Activated naive CD8-positive, alpha-beta T cell treated with anti-CD3 and anti-CD28 coated beads for 36 hours (primary cell): Measurements from ENCODE around the gene OPCML. TPM values are rescaled to one million over a fixed set of nuclear protein-coding genes. Genes with fewer than 3 reads are reported as not detected.

ENCODE experiments used
- DNase-seq: peaks from one replicate; pipeline ENCODE4 v3.0.0; 2021
- H3K27ac Mint-ChIP-seq: one replicate; pipeline ENCODE4 v1.8.0; 2022; ENCODE audit warnings: mild to moderate bottlenecking, moderate library complexity, mixed read lengths
- H3K27me3 Mint-ChIP-seq: one replicate; pipeline ENCODE4 v1.8.0; 2022; ENCODE audit warnings: mild to moderate bottlenecking, mixed read lengths
- H3K36me3 Mint-ChIP-seq: one replicate; pipeline ENCODE4 v1.8.0; 2021; ENCODE audit warnings: mild to moderate bottlenecking, mixed read lengths
- H3K4me1 Mint-ChIP-seq: one replicate; pipeline ENCODE4 v1.8.0; 2021; ENCODE audit warnings: mixed read lengths
- H3K4me3 Mint-ChIP-seq: one replicate; pipeline ENCODE4 v1.8.0; 2022; ENCODE audit warnings: mild to moderate bottlenecking, moderate library complexity, mixed read lengths
- H3K9me3 Mint-ChIP-seq: one replicate; pipeline ENCODE4 v1.8.0; 2022; ENCODE audit warnings: mixed read lengths
- total RNA-seq, 2 experiments: library from RNA; stranded (reverse); gene quantifications; one replicate each; pipeline ENCODE4 v1.2.3, GENCODE V29; 2021

The OPCML gene
- total RNA-seq, 2 experiments from 2014 or later: not detected

- Mint-ChIP-seq H3K36me3 (no peaks in the 10 kb centered on the region), H3K4me1 (no peaks in the 10 kb centered on the region), H3K9me3 (no peaks in the 10 kb centered on the region), H3K27ac (no peak overlapping the region), H3K4me3 (no peak overlapping the region), H3K27me3 (no peaks in the 10 kb centered on the region)
- no peak for DNase-seq
These were observed 10.8 kb downstream of the OPCML start for GRCh38 chr11:133521502-133521901.

- Mint-ChIP-seq H3K27ac (no peak overlapping the region), H3K36me3 (no peaks in the 10 kb centered on the region), H3K27me3 (no peaks in the 10 kb centered on the region), H3K4me3 (no peak overlapping the region), H3K9me3 (no peaks in the 10 kb centered on the region), H3K4me1 (no peaks in the 10 kb centered on the region)
- no peak for DNase-seq
These were observed 11.6 kb downstream of the OPCML start for GRCh38 chr11:133520707-133521106.

DNA sequence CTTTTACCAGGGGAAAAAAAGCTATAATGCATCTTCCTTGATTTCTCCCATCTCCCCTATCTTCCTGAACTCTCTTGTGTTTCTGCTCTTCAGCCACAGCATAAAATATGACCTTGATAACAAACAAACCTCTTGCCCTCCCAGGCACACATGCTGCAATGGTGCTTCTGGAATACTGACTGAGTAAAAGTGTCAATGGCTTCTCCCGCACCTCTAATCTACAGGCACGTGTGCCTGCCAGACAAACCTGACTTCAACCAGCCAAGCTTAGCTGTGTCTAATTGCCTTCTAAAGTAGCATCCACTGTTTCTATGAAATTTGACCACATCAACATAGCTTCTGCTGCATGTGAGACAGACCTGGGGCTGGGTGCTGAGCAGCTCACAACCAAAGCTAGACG, 12.7 kb downstream of the OPCML start:
- no peak overlapping the region for H3K27ac Mint-ChIP-seq
- H3K4me1 Mint-ChIP-seq: no peaks in the 10 kb centered on the region
- no peaks in the 10 kb centered on the region for H3K36me3 Mint-ChIP-seq
- H3K27me3 Mint-ChIP-seq: no peaks in the 10 kb centered on the region
- H3K9me3 Mint-ChIP-seq: no peaks in the 10 kb centered on the region
- no peak overlapping the region for H3K4me3 Mint-ChIP-seq
- DNase-seq: no peak

GRCh38 chr11:133518702-133519264, 13.5 kb downstream of the OPCML start:
- Mint-ChIP-seq H3K9me3 (no peaks in the 10 kb centered on the region), H3K27me3 (no peaks in the 10 kb centered on the region), H3K36me3 (no peaks in the 10 kb centered on the region), H3K27ac (no peak overlapping the region), H3K4me1 (no peaks in the 10 kb centered on the region), H3K4me3 (no peak overlapping the region)
- no peak for DNase-seq

- no peaks in the 10 kb centered on the region for H3K27me3 Mint-ChIP-seq
- H3K36me3 Mint-ChIP-seq: no peaks in the 10 kb centered on the region
- no peak overlapping the region for H3K4me3 Mint-ChIP-seq
- no peaks in the 10 kb centered on the region for H3K9me3 Mint-ChIP-seq
- H3K27ac Mint-ChIP-seq: no peak overlapping the region
- no peaks in the 10 kb centered on the region for H3K4me1 Mint-ChIP-seq
- DNase-seq: no peak
These were observed 15.5 kb downstream of the OPCML start for GRCh38 chr11:133516845-133517244.

- no peak overlapping the region for H3K27ac Mint-ChIP-seq
- H3K4me3 Mint-ChIP-seq: no peak overlapping the region
- H3K4me1 Mint-ChIP-seq: no peaks in the 10 kb centered on the region
- DNase-seq: no peak
- no peaks in the 10 kb centered on the region for H3K27me3 Mint-ChIP-seq
- no peaks in the 10 kb centered on the region for H3K36me3 Mint-ChIP-seq
- no peaks in the 10 kb centered on the region for H3K9me3 Mint-ChIP-seq
These were observed 17.2 kb downstream of the OPCML start for GRCh38 chr11:133515107-133515506.

DNA sequence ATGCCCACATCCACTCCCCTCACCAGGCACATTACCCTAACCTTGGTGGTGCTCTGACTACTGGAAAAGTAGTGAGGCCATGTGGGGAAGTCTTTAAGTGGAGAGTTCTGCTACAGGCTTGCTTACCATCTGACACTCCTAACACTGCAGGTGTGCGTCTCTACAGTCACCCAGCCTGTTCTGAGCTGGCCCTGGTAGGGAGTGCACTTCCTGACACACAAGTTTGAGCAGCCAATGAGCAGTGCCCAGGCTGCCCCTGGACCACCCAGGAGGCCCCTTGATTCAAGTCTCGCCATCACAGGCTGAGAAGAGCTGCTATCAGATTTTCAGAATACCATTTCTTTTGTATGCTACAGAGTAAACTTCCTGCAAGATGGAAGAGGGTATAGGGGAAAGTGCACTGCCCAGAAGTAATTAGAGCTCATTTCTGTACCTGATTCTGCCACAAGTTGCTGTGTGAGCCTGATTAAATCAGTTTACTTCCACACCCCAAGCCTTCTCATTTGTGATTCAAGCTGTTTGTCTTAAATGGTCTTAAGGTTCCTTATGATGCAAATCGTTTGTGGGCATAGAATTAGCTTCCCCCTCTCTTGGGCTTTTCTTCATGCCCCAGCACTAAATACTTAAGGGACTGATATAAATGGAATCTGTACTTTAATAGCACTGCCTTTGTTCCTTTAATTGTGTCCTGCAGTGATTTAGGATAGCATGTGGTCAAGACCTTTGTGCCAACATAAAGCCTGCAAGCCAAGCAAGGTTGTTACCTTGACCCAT, 22.2 kb downstream of the OPCML start:
- Mint-ChIP-seq H3K27me3 (no peaks in the 10 kb centered on the region), H3K9me3 (no peaks in the 10 kb centered on the region), H3K4me1 (no peaks in the 10 kb centered on the region), H3K36me3 (no peaks in the 10 kb centered on the region), H3K4me3 (no peak overlapping the region), H3K27ac (no peak overlapping the region)
- DNase-seq: no peak

DNA sequence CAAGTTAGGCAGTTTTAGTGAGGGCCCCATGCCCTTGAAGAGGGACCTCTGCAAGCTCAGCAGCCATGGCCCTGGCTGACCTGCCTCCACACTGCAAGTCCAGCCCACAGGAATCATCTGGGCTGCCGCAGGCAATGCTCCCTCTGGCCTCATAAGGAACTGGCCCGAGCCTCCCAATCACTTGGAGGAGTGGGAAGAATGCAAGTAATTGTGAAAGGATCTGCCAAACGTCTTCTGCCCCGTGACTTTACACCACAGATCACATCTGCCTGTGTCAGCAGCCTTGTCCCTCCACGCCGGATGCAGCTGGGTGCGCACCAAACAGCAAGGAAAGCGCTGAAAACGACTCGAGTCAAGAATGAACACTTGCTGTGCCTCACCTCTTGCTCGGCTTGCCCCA, 23.8 kb downstream of the OPCML start:
- H3K9me3 Mint-ChIP-seq: no peaks in the 10 kb centered on the region
- no peaks in the 10 kb centered on the region for H3K36me3 Mint-ChIP-seq
- no peaks in the 10 kb centered on the region for H3K4me1 Mint-ChIP-seq
- no peak for DNase-seq
- H3K4me3 Mint-ChIP-seq: no peak overlapping the region
- H3K27me3 Mint-ChIP-seq: no peaks in the 10 kb centered on the region
- no peak overlapping the region for H3K27ac Mint-ChIP-seq

DNA sequence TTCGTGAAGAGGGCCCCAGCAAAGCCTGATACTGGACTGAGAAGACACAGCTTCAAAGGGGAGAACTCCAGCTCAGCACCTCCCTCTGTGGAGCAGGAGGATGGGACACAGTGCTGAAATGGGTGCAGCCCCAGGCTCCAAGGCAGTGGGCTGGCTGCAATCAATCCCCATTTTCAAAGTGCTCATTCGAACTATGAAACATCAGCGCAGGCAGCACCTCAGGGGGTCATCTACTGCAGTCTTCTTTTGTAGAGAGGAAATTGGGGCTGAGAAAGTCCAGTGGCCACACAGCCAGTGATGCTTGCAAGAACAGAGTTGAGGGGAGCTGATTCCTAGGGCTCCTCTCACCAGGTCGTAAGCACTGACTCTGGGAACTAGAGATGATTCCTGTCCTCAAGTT, 25.1 kb downstream of the OPCML start:
- Mint-ChIP-seq H3K27ac (no peak overlapping the region), H3K36me3 (no peaks in the 10 kb centered on the region), H3K27me3 (no peaks in the 10 kb centered on the region), H3K4me3 (no peak overlapping the region), H3K9me3 (no peaks in the 10 kb centered on the region), H3K4me1 (no peaks in the 10 kb centered on the region)
- DNase-seq: no peak

- H3K36me3 Mint-ChIP-seq: no peaks in the 10 kb centered on the region
- no peak for DNase-seq
- H3K4me3 Mint-ChIP-seq: no peak overlapping the region
- no peaks in the 10 kb centered on the region for H3K4me1 Mint-ChIP-seq
- H3K9me3 Mint-ChIP-seq: no peaks in the 10 kb centered on the region
- H3K27me3 Mint-ChIP-seq: no peaks in the 10 kb centered on the region
- H3K27ac Mint-ChIP-seq: no peak overlapping the region
These were observed 25.7 kb downstream of the OPCML start for GRCh38 chr11:133506551-133507094.

GRCh38 chr11:133506023-133506422, 26.3 kb downstream of the OPCML start:
- H3K27ac Mint-ChIP-seq: no peak overlapping the region
- H3K27me3 Mint-ChIP-seq: no peaks in the 10 kb centered on the region
- H3K9me3 Mint-ChIP-seq: no peaks in the 10 kb centered on the region
- H3K4me3 Mint-ChIP-seq: no peak overlapping the region
- no peaks in the 10 kb centered on the region for H3K4me1 Mint-ChIP-seq
- no peaks in the 10 kb centered on the region for H3K36me3 Mint-ChIP-seq
- no peak for DNase-seq

DNA sequence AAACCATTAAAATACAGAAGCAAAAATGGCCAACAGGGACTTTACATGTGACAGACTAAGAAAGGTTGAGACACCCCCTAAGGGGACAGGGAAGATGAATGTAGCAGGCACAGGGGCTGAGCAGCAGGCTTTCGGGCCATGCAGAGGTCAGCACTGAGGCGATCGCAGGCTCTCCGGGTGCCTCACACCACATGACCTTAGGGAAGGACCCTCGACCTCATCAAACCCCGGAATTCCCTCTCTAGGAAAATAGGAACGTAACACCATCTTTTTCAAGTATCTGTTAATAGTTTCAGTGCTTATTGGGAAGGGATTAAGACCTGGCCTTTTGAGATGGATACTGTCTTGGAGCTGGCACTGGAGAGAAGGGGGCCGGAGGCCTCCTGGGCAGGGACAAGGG, 27.4 kb downstream of the OPCML start:
- Mint-ChIP-seq H3K9me3 (no peaks in the 10 kb centered on the region), H3K27ac (no peak overlapping the region), H3K36me3 (no peaks in the 10 kb centered on the region), H3K4me3 (no peak overlapping the region), H3K4me1 (no peaks in the 10 kb centered on the region), H3K27me3 (no peaks in the 10 kb centered on the region)
- DNase-seq: no peak

DNA sequence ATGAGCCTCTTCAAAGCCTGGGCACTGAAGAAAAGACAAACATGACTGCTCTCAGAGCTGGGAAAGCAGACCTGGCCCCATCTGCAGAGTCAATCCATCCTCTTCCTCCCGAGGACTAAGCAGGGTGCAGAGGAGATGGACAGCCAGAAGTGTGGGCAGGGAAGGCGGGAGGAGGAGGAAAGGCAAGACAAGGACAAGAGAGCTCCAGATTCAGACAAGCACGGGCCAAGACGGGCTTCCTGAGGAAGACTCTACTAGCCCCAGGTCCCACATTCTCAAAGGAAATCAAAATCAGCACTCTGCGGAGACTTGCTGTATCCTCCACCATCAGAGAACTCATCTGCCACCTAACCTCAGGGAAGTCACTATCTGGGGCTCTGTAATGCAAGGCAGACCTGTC, 28.5 kb downstream of the OPCML start:
- H3K9me3 Mint-ChIP-seq: no peaks in the 10 kb centered on the region
- H3K4me3 Mint-ChIP-seq: no peak overlapping the region
- no peaks in the 10 kb centered on the region for H3K36me3 Mint-ChIP-seq
- H3K27me3 Mint-ChIP-seq: no peaks in the 10 kb centered on the region
- H3K27ac Mint-ChIP-seq: no peak overlapping the region
- DNase-seq: no peak
- H3K4me1 Mint-ChIP-seq: no peaks in the 10 kb centered on the region

- Mint-ChIP-seq H3K9me3 (no peaks in the 10 kb centered on the region), H3K36me3 (no peaks in the 10 kb centered on the region)
These were observed 29.1 kb downstream of the OPCML start for GRCh38 chr11:133503236-133503635.

GRCh38 chr11:133501643-133502539, 30.4 kb downstream of the OPCML start:
- Mint-ChIP-seq H3K36me3 (no peaks in the 10 kb centered on the region), H3K4me1 (no peaks in the 10 kb centered on the region), H3K27me3 (no peaks in the 10 kb centered on the region), H3K4me3 (no peak overlapping the region), H3K9me3 (no peaks in the 10 kb centered on the region), H3K27ac (no peak overlapping the region)
- DNase-seq: no peak

More at GRCh38 chr11:133503236-133503635, 29.1 kb downstream of the OPCML start:
- Mint-ChIP-seq H3K4me1 (no peaks in the 10 kb centered on the region), H3K27me3 (no peaks in the 10 kb centered on the region), H3K4me3 (no peak overlapping the region), H3K27ac (no peak overlapping the region)
- DNase-seq: no peak
